Measurements from ENCODE around the gene SNAPIN.
A peak's percentile ranks its signal among the peaks of the same experiment; 100 is the strongest.

The SNAPIN gene

GRCh38 chr1:153688736-153689328, 30.3 kb downstream of the SNAPIN start:
- Histone ChIP-seq H3K27ac (ENCODE audit: insufficient read depth in 1 of 2, low read depth in 1 of 2, low read length in 2 of 2, poor library complexity in 1 of 2, severe bottlenecking in 2 of 2) (no peak overlapping the region), H3K27me3 (replicated peaks in 2 of 5; ENCODE audit: control insufficient read depth in 4 of 5, insufficient read depth in 5 of 5, low read length in 4 of 5) (no peaks in the 10 kb centered on the region), H3K4me3 (ENCODE audit: control insufficient read depth in 1 of 7, extremely low read depth in 1 of 7, insufficient read depth in 4 of 7, low read depth in 2 of 7, low read length in 6 of 7) (no peak overlapping the region), H3K36me3 (ENCODE audit: control insufficient read depth in 4 of 4, insufficient read depth in 4 of 4, low read length in 3 of 4) (no peaks in the 10 kb centered on the region), H3K9me3 (ENCODE audit: control extremely low read depth in 1 of 5, control insufficient read depth in 4 of 5, insufficient read depth in 2 of 5, low read depth in 1 of 5, low read length in 4 of 5) (no peaks in the 10 kb centered on the region), H3K4me1 (ENCODE audit: control extremely low read depth in 1 of 4, control insufficient read depth in 4 of 4, insufficient read depth in 4 of 4, low read length in 3 of 4) (no peaks in the 10 kb centered on the region)
- DNase-seq: no peak
- CTCF ChIA-PET: interaction anchor here (1.4 kb wide), 1 partner anchor 11 kb away, joined by 5 read pairs; the partner anchor contains the start of gene NPR1
- WGBS (ENCODE audit: insufficient coverage): 90% methylated on average over 17 of the region's 18 CpGs
- POLR2A ChIA-PET: no interaction called here

- POLR2A ChIA-PET: no interaction called here
- H3K4me3 ChIP-seq (ENCODE audit: control insufficient read depth in 1 of 7, extremely low read depth in 1 of 7, insufficient read depth in 4 of 7, low read depth in 2 of 7, low read length in 6 of 7): no peak overlapping the region
- H3K4me1 ChIP-seq (ENCODE audit: control extremely low read depth in 1 of 4, control insufficient read depth in 4 of 4, insufficient read depth in 4 of 4, low read length in 3 of 4): peaks cover 0 to 11% (median 9%) of the 10 kb centered on the region in 4 experiments
- no peak for DNase-seq
- CTCF ChIA-PET: no interaction called here
- no peaks in the 10 kb centered on the region for H3K36me3 ChIP-seq (ENCODE audit: control insufficient read depth in 4 of 4, insufficient read depth in 4 of 4, low read length in 3 of 4)
- H3K27me3 ChIP-seq (replicated peaks in 2 of 5; ENCODE audit: control insufficient read depth in 4 of 5, insufficient read depth in 5 of 5, low read length in 4 of 5): no peaks in the 10 kb centered on the region
- H3K9me3 ChIP-seq (ENCODE audit: control extremely low read depth in 1 of 5, control insufficient read depth in 4 of 5, insufficient read depth in 2 of 5, low read depth in 1 of 5, low read length in 4 of 5): no peaks in the 10 kb centered on the region
- H3K27ac ChIP-seq (ENCODE audit: insufficient read depth in 1 of 2, low read depth in 1 of 2, low read length in 2 of 2, poor library complexity in 1 of 2, severe bottlenecking in 2 of 2): no peak overlapping the region
- WGBS (ENCODE audit: insufficient coverage): no CpG with 5 or more reads among the region's 4 CpGs
Measured at GRCh38 chr1:153693466-153693865, 35.0 kb downstream of the SNAPIN start.

GRCh38 chr1:153696741-153697140, 38.2 kb downstream of the SNAPIN start:
- POLR2A ChIA-PET: no interaction called here
- Histone ChIP-seq H3K36me3 (ENCODE audit: control insufficient read depth in 4 of 4, insufficient read depth in 4 of 4, low read length in 3 of 4) (no peaks in the 10 kb centered on the region), H3K27me3 (replicated peaks in 2 of 5; ENCODE audit: control insufficient read depth in 4 of 5, insufficient read depth in 5 of 5, low read length in 4 of 5) (no peaks in the 10 kb centered on the region), H3K4me1 (ENCODE audit: control extremely low read depth in 1 of 4, control insufficient read depth in 4 of 4, insufficient read depth in 4 of 4, low read length in 3 of 4) (peaks cover 2 to 17% (median 12%) of the 10 kb centered on the region in 4 experiments), H3K9me3 (ENCODE audit: control extremely low read depth in 1 of 5, control insufficient read depth in 4 of 5, insufficient read depth in 2 of 5, low read depth in 1 of 5, low read length in 4 of 5) (no peaks in the 10 kb centered on the region), H3K27ac (ENCODE audit: insufficient read depth in 1 of 2, low read depth in 1 of 2, low read length in 2 of 2, poor library complexity in 1 of 2, severe bottlenecking in 2 of 2) (no peak overlapping the region), H3K4me3 (ENCODE audit: control insufficient read depth in 1 of 7, extremely low read depth in 1 of 7, insufficient read depth in 4 of 7, low read depth in 2 of 7, low read length in 6 of 7) (no peak overlapping the region)
- CTCF ChIA-PET: no interaction called here
- no peak for DNase-seq
- WGBS (ENCODE audit: insufficient coverage): 86% methylated on average over 4 of the region's 8 CpGs

GRCh38 chr1:153697191-153698019, 38.9 kb downstream of the SNAPIN start:
- DNase-seq: peak in 2 of 3 donors; percentile 31 to 42

GRCh38 chr1:153698020-153698922, 39.8 kb downstream of the SNAPIN start:
- DNase-seq: peak; percentile 18 to 71 (median 63)

More at GRCh38 chr1:153697191-153698019, 38.9 kb downstream of the SNAPIN start:
- WGBS (ENCODE audit: insufficient coverage): 85% methylated on average over 8 of the region's 12 CpGs
- Histone ChIP-seq H3K9me3 (ENCODE audit: control extremely low read depth in 1 of 5, control insufficient read depth in 4 of 5, insufficient read depth in 2 of 5, low read depth in 1 of 5, low read length in 4 of 5) (no peaks in the 10 kb centered on the region), H3K27ac (ENCODE audit: insufficient read depth in 1 of 2, low read depth in 1 of 2, low read length in 2 of 2, poor library complexity in 1 of 2, severe bottlenecking in 2 of 2) (peak overlapping the region; percentile 64 to 70), H3K4me3 (ENCODE audit: control insufficient read depth in 1 of 7, extremely low read depth in 1 of 7, insufficient read depth in 4 of 7, low read depth in 2 of 7, low read length in 6 of 7) (peak overlapping the region in 4 of 7 experiments; percentile 48 to 81 (median 66)), H3K4me1 (ENCODE audit: control extremely low read depth in 1 of 4, control insufficient read depth in 4 of 4, insufficient read depth in 4 of 4, low read length in 3 of 4) (peaks cover 2 to 17% (median 12%) of the 10 kb centered on the region in 4 experiments), H3K36me3 (ENCODE audit: control insufficient read depth in 4 of 4, insufficient read depth in 4 of 4, low read length in 3 of 4) (no peaks in the 10 kb centered on the region), H3K27me3 (replicated peaks in 2 of 5; ENCODE audit: control insufficient read depth in 4 of 5, insufficient read depth in 5 of 5, low read length in 4 of 5) (no peaks in the 10 kb centered on the region)
- ChIA-PET CTCF (interaction anchor here (0.9 to 1.5 kb wide), 3 partner anchors 10 to 26 kb away, joined by 3 to 4 read pairs (median 3); no protein-coding TSS in a partner anchor), POLR2A (interaction anchor here (0.6 to 1.7 kb wide), 2 partner anchors 37 to 63 kb away, joined by 4 read pairs; partner anchors contain the start of gene CHTOP)

GRCh38 chr1:153698923-153699714, 40.6 kb downstream of the SNAPIN start:
- ChIA-PET POLR2A (interaction anchor here (1.7 kb wide), 1 partner anchor 65 kb away, joined by 4 read pairs; the partner anchor contains the start of gene CHTOP), CTCF (interaction anchor here (0.6 to 1.5 kb wide), 5 partner anchors 9 to 177 kb away, joined by 3 to 4 read pairs (median 4); no protein-coding TSS in a partner anchor)
- WGBS (ENCODE audit: insufficient coverage): 94% methylated on average over 6 of the region's 6 CpGs
- Histone ChIP-seq H3K36me3 (ENCODE audit: control insufficient read depth in 4 of 4, insufficient read depth in 4 of 4, low read length in 3 of 4) (no peaks in the 10 kb centered on the region), H3K4me3 (ENCODE audit: control insufficient read depth in 1 of 7, extremely low read depth in 1 of 7, insufficient read depth in 4 of 7, low read depth in 2 of 7, low read length in 6 of 7) (peak overlapping the region in 1 of 7 experiments; percentile 65), H3K4me1 (ENCODE audit: control extremely low read depth in 1 of 4, control insufficient read depth in 4 of 4, insufficient read depth in 4 of 4, low read length in 3 of 4) (peaks cover 2 to 17% (median 12%) of the 10 kb centered on the region in 4 experiments), H3K27ac (ENCODE audit: insufficient read depth in 1 of 2, low read depth in 1 of 2, low read length in 2 of 2, poor library complexity in 1 of 2, severe bottlenecking in 2 of 2) (no peak overlapping the region), H3K9me3 (ENCODE audit: control extremely low read depth in 1 of 5, control insufficient read depth in 4 of 5, insufficient read depth in 2 of 5, low read depth in 1 of 5, low read length in 4 of 5) (no peaks in the 10 kb centered on the region), H3K27me3 (replicated peaks in 2 of 5; ENCODE audit: control insufficient read depth in 4 of 5, insufficient read depth in 5 of 5, low read length in 4 of 5) (no peaks in the 10 kb centered on the region)
- no peak for DNase-seq

More at GRCh38 chr1:153698020-153698922, 39.8 kb downstream of the SNAPIN start:
- CTCF ChIA-PET: interaction anchor here (0.7 to 1.5 kb wide), 6 partner anchors 10 to 279 kb away, joined by 3 to 4 read pairs (median 3); partner anchors contain the start of gene JTB
- peaks cover 2 to 17% (median 12%) of the 10 kb centered on the region in 4 experiments for H3K4me1 ChIP-seq (ENCODE audit: control extremely low read depth in 1 of 4, control insufficient read depth in 4 of 4, insufficient read depth in 4 of 4, low read length in 3 of 4)
- peak overlapping the region; percentile 64 to 70 for H3K27ac ChIP-seq (ENCODE audit: insufficient read depth in 1 of 2, low read depth in 1 of 2, low read length in 2 of 2, poor library complexity in 1 of 2, severe bottlenecking in 2 of 2)
- peak overlapping the region in 6 of 7 experiments; percentile 36 to 81 (median 56) for H3K4me3 ChIP-seq (ENCODE audit: control insufficient read depth in 1 of 7, extremely low read depth in 1 of 7, insufficient read depth in 4 of 7, low read depth in 2 of 7, low read length in 6 of 7)
- POLR2A ChIA-PET: interaction anchor here (1.7 kb wide), 1 partner anchor 64 kb away, joined by 4 read pairs; the partner anchor contains the start of gene CHTOP
- no peaks in the 10 kb centered on the region for H3K9me3 ChIP-seq (ENCODE audit: control extremely low read depth in 1 of 5, control insufficient read depth in 4 of 5, insufficient read depth in 2 of 5, low read depth in 1 of 5, low read length in 4 of 5)
- H3K36me3 ChIP-seq (ENCODE audit: control insufficient read depth in 4 of 4, insufficient read depth in 4 of 4, low read length in 3 of 4): no peaks in the 10 kb centered on the region
- H3K27me3 ChIP-seq (replicated peaks in 2 of 5; ENCODE audit: control insufficient read depth in 4 of 5, insufficient read depth in 5 of 5, low read length in 4 of 5): no peaks in the 10 kb centered on the region
- 9% methylated on average over 8 of the region's 29 CpGs for WGBS (ENCODE audit: insufficient coverage)
